PFSK-1 (cell line): ENCODE data around the gene MAST4.

Source experiments
- POLR2AphosphoS5 ChIP-seq: IDR thresholded peaks from 2 replicates; pipeline ENCODE4 v1.6.1; 2012; ENCODE audit warnings: low read depth, mild to moderate bottlenecking, control low read depth, low read length, moderate library complexity
- TAF1 ChIP-seq: IDR thresholded peaks from 2 replicates; pipeline ENCODE4 v1.6.1; 2012; ENCODE audit warnings: low read length, control low read depth, borderline replicate concordance; ENCODE audit not compliant: insufficient read depth

DNA sequence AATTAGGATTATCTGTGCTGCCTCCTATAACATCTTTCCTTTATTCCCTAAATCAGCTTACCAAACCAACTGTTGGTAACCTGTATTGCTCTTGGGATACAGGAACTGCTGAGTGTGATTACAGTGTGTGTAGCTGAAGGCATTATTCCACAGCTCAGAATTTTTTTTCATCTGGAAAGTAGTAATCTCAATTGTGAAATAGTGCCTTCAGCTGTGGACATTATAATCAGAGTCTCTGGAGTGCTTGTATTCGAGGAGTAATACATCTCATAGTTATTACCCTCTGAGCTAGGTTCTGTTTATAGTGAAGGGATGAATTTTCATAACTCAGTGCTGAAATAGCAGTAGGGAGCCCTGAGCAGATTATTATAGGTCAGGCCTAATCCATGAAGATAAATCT lies 199.5 kb downstream of the MAST4 start:
- TF ChIP-seq POLR2AphosphoS5 (no peak), TAF1 (no peak)
